ENCODE measurements around the gene PRELID1. TPM values are rescaled to one million over a fixed set of nuclear protein-coding genes. Genes with fewer than 3 reads are reported as not detected.
"Not testable (repeated sequence)": the region's sequence is repeated elsewhere in the genome, so short reads cannot be mapped to it uniquely, and the experiment has no call there.

Gene PRELID1
- polyA plus RNA-seq, 10 donors, result 67.0 to 103 (median 74.0) TPM

DNA sequence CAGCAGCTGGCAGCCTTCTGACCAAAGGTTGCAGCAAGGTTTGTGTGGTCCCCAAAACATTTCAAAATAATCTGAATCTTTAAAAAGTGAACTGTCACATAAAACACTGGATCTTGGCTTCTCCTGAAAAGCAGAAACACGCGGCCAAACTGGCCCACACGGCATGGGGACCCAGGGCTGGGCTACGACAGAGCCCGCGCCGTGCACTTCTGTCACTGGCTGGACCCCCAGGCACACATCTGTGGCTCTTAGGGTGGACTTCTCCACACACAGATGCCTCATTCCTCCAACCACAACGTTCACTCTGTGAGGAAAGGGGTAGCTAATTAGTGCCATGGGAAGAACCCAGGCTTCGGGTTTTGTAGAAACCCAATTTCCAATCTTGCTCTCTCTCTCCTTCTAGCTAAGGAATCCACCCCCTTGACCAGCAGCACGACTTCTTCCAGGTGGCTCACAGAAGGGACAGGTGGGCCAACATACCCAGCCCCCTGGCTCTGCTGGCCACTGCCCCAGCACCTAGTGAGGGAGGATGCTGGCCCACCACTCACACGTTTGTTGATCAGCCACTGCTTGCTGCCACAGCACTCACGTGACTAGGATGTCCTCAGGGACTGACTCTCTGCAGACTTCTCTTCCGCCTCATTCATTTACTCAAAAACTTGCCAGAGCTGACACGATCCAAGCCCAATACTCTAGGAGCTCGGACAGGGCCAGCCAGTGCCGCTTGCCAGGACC, 30.0 kb downstream of the PRELID1 start:
- DNase-seq, result no peak

DNA sequence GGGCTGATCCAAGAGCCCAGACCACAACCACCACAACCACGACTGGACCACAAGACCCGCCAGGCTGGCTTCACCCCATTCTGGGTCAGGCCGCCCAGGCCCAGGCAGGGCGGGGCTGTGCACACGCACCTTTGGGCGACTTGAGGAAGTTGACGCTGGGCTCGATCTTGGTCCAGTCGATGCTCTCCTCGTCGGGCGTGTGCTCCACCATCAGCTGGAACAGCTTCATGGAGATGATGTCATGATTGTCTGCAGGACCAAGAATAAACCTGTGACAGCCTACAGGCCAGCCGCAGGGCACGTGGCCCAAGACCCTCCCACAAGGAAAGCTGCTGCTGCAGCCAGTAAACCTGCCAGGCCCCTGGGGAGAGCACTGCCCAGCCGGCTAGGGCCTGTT, 30.6 kb downstream of the PRELID1 start:
- DNase-seq, result no peak

DNA sequence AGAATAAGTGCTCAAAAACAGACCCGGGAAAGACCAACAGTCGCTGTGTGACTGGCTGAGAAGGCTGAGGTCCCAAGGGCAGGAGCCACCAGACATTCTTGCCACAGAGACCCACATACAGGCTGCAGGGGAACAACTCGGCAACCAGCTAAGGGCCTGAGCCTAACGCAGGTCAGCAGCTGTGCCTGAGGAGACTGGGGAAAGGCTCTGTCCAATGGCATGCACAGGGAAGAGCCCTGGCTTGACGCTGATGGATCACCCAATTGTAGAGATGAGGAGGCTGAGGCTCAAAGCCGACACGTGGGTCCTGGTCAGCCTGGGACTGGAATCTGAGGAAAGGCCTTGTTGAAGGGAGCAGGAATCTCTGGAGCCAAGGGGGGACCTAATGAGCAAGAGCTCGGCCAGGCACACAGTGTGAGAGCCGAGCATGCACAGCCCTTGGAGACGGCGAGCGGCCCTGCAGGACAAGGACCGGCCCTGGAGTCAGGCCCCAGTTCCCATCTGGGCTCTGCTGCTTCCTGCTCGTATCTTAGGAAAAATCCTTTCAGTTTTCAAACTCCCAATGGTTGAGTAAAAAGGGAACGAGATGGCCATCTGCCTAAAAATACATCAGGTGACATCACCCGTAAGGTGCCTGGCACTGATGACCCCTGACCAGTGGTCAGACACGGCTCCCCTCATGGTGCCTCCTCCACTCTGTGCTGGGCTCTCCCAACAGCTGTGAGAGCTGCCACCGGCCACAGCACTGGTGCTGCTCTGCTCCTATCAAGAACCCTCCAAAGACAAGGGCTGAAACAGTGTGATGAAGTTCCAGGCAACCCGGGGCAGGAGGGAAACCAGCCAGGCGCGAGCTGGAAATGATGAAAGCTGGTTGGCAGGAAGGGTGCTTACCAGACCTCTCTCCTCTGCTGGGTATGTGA, 31.4 kb downstream of the PRELID1 start:
- no peak for DNase-seq

DNA sequence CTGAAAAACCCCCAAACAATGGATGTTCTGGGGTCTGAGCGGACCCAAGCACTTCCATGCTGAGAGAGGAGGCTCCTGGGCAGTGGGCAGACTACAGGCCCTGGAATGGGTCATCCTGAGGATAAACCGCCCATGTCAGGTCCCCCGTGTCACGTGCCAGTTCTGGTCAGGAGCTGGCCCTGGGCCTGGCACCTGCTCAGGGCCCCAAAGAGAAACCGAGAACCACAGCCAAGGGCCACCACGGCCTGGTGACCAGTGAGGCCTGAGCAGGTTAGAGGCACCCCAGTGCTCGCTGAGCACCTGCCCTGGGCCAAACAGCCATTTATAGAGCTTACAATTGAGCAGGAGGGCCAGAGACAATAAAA, 32.1 kb downstream of the PRELID1 start:
- no peak for DNase-seq

DNA sequence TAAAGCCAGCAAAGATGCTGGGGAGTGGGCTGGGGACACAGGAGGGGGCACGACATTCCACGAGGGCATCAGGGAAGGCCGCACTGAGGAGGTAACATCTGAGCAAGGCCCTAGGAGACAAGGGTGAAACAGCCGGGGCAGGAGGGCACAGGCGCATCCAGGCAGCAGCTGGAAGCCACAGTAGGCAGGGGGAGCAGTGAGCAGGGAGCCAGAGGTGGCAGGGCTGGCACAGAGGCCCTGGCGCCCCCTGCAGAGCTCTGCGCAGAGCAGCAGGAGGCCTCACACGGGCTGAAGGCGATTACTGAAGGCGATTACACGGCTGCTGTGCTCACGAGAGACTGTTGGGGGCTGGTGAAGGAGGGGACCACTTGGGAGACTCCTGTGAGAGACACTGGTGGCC, 32.5 kb downstream of the PRELID1 start:
- no peak for DNase-seq

DNA sequence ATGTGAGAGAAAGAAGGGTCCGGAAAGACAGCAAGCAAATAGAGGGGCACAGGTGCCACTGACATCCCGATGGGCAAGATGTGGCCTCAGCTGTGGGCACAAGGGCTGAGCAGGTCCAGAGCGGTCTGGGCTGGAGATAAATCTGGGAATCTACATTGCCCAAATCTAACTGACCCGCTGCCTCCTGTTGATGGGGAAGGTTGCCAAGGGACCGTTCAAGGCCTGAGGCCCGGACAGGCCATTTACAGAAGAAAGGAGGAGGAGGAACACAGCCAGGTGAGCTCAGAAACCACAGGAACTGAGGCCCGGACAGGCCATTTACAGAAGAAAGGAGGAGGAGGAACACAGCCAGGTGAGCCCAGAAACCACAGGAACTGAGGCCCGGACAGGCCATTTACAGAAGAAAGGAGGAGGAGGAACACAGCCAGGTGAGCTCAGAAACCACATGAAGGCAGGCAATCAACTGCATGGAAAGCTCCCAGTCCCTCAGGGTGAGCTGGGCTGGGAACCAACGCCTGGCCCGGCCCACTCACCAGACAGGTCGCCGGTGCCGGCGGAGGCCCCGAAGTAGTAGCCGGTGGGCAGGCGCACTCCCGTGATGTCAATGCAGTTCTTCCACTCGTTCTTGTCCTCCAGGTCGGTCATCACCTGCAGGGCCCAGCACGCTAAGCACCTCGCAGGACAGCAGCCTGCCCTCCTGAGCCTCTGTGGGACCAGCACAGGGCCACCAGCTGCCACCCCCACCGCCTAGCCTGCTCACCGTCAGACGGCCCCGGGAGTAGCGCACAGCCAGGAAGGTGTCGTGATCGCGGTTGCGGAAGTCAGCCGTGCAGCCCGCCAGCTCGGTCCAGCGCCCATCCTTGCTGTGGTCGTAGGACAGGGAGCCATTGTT, 33.2 kb downstream of the PRELID1 start:
- DNase-seq, result no peak

DNA sequence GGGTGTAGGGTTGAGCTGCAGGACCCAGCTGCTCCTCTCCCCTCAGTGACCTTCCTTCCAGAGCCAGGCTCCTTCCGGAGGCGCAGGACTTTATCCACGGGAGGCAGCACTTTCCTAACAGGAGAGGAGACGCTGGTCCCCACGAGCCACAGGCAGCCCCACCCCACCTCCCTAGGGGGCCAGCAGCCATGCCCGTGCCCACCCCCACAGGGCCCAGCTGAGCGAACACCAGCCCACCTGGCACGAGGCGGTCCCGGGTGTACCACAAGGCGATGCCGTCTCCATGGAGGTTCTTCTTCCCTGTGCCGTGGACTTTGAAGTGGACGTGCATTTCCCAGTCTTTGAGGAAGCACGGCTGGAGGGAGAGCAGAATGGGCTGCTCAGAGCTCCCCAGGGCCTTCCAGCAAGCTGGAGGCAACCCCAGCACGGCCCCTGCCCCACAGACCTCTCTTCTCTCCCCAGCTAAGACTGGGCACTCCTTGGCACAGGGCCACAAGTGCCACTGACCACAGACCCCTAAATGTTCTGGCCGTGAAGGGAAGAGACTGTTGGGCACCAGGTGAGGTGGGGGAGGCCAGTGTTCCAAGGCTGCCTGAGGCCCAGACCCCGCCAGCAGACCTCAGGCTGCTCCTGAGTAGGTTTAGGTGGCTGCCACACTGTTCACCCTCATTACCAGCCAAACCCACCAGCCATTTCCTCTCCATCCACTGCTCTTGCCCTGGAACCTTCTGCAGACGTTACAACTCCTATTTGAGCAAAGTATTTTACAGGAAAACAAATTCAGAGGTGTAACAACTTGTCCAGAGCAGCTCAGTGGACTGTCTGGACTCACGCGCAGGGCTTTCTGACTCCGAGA, 34.9 kb downstream of the PRELID1 start:
- DNase-seq, result no peak

DNA sequence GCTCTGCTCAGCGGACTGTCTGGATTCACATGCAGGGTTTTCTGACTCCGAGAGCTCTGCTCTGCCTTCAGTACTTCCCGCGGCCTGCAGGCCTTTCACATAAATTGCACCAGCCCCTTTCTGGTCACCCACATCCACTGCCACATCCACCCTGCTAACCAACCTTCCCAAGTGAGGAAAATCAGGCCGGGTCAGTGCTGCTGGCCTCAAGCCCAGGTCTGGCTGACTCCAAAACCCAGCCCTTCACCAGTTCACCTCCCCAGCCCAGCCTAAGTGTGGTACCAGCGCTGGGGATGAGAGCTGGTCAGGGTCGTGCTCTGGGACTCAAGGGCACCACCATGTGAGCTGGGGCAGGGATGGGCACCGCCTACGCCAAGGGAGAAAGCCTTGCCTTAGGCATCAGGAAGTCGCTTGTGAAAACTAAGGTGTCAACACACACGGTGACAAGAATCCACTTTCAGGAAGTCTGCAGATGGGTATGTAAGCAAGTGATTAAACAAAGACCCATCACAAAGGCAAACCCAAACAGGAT, 35.6 kb downstream of the PRELID1 start:
- DNase-seq, result no peak

DNA sequence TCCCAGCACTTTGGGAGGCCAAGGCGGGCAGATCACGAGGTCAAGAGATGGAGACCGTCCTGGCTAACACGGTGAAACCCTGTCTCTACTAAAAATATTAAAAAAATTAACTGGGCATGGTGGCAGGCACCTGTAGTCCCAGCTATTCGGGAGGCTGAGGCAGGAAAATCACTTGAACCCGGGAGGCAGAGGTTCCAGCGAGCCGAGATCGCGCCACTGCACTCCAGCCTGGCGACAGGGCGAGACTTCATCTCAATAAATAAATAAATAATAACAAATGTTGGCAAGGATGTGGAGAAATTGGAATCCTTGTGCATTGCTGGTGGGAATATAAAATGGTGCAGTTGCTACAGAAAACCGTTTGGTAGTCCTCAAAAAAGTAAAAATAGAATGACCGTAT, 39.4 kb downstream of the PRELID1 start:
- not testable (repeated sequence) for DNase-seq

DNA sequence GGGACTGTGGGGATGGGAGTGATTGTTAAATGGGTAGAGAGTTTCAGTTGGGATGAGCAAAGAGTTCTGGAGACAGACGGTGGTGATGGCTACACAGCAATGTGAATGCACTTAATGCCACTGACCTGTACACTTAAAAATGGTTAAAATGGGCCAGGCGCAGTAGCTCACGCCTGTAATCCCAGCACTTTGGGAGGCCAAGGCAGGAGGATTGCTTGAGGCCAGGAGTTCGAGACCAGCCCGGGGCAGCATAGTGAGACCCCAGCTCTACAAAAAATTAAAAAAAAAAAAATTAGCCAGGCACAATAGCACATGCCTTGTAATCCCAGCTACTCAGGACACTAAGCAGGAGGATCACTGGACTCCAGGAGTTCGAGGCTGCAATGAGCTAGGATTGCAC, 40.2 kb downstream of the PRELID1 start:
- DNase-seq, result no peak

DNA sequence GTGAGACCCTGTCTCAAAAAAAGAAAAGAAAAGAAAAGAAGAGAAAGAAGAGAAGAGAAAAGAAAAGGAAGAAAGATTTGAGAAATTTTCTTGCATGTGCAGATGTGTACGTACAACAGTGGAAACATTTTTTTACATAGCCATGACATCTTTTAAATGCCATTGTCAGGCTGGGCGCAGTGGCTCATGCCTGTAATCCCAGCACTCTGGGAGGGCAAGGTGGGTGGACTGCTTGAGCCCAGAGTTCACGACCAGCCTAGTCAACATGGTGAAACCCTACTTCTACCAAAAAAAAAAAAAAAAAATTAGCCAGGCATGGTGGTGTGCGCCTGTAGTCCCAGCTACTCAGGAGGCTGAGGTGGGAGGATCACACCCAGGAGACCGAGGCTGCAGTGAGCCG, 41.3 kb downstream of the PRELID1 start:
- no peak for DNase-seq

DNA sequence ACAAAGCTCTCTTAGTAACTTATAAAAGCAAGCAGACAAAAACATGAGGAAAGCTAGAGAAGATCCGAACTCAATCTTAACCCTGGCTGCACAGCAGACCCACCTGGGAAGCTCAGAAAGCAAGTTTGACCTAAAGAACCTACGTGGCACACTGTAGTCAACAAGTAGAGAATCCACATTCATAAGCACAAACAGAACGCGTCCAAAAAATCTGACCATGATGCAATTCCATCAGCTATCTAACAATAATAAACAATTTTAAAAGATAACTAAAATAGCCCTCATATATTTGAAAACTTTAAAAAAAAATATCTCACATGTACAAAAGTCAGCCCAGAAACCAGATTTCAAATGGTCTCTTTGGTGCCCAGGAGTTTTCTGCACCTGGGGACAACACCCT, 43.2 kb downstream of the PRELID1 start:
- no peak for DNase-seq

DNA sequence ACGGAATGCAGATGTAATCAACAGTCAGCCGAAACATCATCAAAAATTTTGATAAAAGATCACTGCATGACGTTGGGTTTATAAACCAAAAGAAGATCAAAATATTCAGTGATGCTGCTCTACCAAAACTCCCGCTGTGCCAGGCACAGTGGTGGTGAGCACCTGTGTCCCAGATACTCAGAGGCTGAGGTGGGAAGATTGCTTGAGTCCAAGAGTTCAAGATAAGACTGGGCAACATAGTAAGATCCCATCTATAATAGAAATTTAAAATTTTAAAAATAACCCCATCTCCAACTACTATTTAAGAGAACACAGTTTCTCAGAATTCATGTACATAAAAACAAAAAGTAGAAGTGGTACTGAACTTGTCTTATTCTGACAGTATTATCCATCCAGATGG, 44.1 kb downstream of the PRELID1 start:
- DNase-seq, result no peak

DNA sequence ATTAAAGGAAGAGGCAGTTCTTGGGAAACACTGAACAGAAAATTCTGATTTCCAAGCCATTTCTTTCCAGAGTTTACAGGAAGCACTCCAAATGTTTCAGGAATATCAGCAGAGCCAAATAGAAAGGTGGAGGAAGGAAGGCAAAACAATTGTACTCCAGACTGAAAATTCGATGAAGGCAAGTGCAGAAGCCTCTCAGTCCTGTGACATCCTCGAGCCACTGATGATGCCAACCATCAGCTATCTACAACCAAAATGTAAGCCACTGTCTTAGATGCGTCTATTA, 45.7 kb downstream of the PRELID1 start:
- DNase-seq, result no peak

DNA sequence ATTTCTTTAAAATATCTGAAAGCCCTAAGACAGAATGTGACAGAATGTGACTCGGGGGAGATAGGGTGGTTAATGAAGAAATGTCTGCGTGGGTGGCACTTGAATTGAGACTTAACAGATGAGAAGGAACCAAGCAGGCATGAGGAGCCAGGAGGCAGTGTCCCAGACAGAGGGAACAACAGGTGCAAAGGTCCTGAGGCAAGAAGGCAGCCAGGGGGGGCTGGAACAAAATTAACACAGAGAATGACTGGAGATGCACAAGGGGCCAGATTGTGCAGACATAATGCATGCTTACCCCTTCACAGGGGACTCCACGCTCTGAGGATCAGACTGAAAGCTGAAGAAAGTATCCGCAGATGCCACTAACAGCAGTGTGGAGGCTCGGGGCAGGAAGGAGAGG, 46.2 kb downstream of the PRELID1 start:
- DNase-seq, result no peak

DNA sequence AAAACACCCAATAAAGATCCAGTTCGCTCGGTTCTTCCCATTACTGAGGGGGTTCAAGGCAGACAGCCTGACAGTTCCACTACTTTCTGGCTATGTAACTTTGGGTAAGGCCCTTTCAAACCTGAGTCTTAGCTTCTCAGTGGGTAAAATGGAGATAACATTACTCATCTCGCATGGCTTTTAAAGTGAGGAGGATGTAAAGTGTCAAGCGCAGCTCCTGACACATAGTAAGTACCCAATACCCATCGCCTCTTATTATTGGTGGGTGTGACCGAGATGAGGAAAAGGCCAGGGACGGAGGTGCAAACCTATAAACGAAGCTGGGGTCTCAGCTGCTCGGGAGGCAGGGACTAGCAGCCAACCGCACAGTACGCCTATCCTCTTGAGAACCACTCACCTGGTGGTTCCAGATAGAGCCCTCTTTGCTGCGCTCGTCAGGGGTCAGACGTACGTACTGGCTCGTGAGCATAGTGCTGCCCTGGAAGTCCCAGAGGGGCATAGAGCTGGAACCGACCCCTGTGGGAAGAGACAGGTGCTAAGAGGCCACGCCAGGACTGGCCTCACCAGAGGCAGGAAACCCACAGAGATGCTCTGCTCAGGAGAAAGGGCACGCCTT, 47.3 kb downstream of the PRELID1 start:
- no peak for DNase-seq

DNA sequence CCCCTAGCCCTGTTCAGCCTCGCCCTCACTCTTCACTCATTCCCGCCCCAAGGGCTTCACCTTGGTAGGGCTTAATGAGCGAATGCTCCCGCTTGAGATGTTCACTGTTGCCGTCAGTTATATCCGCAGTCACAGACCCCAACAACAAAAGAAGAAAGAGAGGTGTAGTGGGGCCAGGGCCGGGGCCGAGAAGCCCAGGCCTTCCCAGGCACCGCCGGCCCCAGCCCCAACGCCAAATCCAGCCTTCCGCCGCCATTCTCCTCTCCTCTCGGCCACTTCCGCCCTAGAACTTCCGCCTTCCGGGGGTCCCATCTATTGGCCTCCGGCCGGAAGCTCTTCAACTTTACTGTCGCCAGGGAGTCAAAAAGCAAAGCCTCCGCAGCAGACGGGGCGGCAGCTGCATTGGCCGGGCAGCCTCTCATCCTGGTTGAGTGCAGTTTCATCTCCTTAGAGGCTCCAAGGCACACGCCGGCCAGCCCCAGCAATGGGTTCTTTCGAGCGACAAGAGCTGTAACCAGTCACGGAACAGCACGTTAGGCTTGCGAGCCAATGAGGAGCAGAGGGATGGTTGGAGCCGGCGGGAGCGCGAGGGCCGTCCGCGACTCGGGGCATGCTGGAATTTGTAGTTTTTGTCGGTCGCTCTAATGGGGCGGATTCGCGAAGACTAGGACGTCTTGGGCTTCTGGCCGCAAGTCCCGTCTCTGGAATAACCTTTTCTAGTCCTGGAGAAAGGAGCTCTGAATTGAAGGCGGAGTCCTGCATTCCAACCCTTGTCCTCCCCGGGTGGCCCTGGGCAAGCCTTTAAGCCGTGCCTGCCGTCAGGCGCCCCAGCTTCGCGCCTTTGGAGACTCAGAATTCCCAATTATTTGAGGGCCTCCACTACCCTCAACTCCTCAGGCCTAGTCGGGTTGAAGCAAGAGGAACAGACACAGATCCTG, 48.1 kb downstream of the PRELID1 start, which contains the start of gene LMAN2:
LMAN2 (minus strand) TSS at position 277 of the 938 bp plus-strand sequence; CDS start at position 256, 21 bp downstream.
- peak; percentile 95 to 99 (median 98) for DNase-seq

DNA sequence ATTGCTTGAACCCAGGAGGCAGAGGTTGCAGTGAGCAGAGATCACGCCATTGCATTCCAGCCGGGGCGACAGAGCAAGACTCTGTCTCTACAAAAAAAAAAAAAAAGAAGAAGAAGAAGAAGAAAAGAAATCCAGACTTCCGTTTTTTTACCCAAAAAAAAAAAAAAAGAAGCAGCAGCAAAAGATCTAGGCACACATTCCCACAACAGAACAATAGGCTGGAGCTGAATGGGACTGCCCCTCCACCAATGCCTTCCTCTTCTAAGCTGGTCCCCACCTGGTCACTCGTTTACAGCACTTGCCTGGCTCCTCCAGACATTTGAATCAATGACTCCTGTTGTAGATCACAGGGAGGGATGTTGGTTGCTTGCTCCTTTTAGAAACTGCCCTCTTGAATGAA, 49.5 kb downstream of the PRELID1 start:
- DNase-seq, result no peak

DNA sequence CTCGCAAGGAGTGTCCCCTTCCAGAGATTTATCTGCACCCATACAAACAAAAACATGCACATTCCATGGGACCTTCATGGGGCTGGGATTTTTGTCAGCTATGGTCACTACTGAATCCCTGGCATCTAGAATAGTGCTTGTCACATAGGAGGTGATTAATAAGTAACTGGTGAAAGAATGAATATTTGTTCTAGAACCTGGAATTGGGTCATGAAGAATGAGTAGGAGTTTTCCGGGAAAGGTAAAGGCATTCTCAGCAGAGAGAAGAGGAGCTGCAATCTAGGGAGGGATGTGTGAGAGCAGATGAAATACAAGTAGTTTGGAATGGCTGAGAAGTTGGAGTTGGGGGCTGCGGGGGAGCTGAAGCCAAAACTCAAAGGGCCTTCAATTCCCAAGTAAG, 50.7 kb downstream of the PRELID1 start:
- no peak for DNase-seq

Data from muscle of back (tissue), 11 donors.